ENCODE measurements around the gene C10orf105.

- no peak for TF ChIP-seq POLR2AphosphoS5 (IDR thresholded peaks at IDR 0.05; ENCODE audit: borderline replicate concordance, low read depth, low read length)
- TF ChIP-seq EZH2 (IDR thresholded peaks at IDR 0.05) = no peak
Measured at GRCh38 chr10:71756311-71757191, 37.0 kb upstream of the C10orf105 start.

Measured in SK-N-MC (cell line).